HCT116 (cell line): ENCODE measurements around the gene RASSF6. TPM values are rescaled to one million over a fixed set of nuclear protein-coding genes. Genes with fewer than 3 reads are reported as not detected.

Experiments used
- ATAC-seq: fragments of 200-7000 bp; cut with Tn5 transposase; 2 replicates; pipeline ENCODE4 v1.9.1; 2020; ENCODE audit warnings: mild to moderate bottlenecking, moderate library complexity
- BruUV-seq: library from RNA; stranded (reverse); fragments of 400-500 nt; replicated peaks from 2 replicates; lab custom pipeline; 2021; lab: Mats Ljungman, UMichigan
- CTCF ChIA-PET: fragments of 300-600 bp; sonication (Branson Sonifier 250); formaldehyde crosslinking; loops from one replicate; lab custom pipeline; 2021; ENCODE audit warnings: antibody characterized with exemption; lab: Charles Lee
- POLR2A ChIA-PET: fragments of 300-600, 350-600 bp; sonication (Branson Sonifier 250); formaldehyde crosslinking; loops from one replicate; lab custom pipeline; 2021; ENCODE audit warnings: antibody characterized with exemption; lab: Charles Lee
- RAD21 ChIA-PET, 2 experiments: fragments of 300-600 bp; sonication (Branson Sonifier 250); formaldehyde crosslinking; loops; one replicate each; lab custom pipeline; 2023; ENCODE audit warnings: low total read pairs in 2 of 2; ENCODE audit not compliant: uncharacterized antibody in 2 of 2, unreplicated experiment in 2 of 2, low non-redundant PET in 1 of 2; lab: Charles Lee
- DNase-seq: peaks from one replicate; pipeline ENCODE4 v3.0.0-alpha.2; 2010; ENCODE audit warnings: low read depth, low spot score
- H2AFZ ChIP-seq: fragments of 200-600 bp; shearing (Covaris generic), sonication (generic); 2 replicates; pipeline ENCODE4 v1.6.1; 2017; ENCODE audit warnings: low read depth, mixed run types, mixed read lengths, antibody characterized with exemption, low read length; ENCODE audit not compliant: poor library complexity, severe bottlenecking
- H3K27ac ChIP-seq: 2 replicates; pipeline ENCODE4 v1.5.1; 2012; ENCODE audit warnings: low read depth, low read length
- H3K27me3 ChIP-seq: fragments of 200-600 bp; sonication (generic); 2 replicates; pipeline ENCODE4 v1.6.1; 2016; ENCODE audit warnings: mixed run types, low read length, mixed read lengths; ENCODE audit not compliant: insufficient read depth
- H3K36me3 ChIP-seq, 2 experiments: fragments of 200-500 bp in 1 of 2; fragments of 200-600 bp in 1 of 2; sonication (Bioruptor generic) in 1 of 2; sonication (generic) in 1 of 2; 2 replicates each; pipeline versions ENCODE4 v1.5.1 to v1.6.1; 2014 to 2016; ENCODE audit warnings: low read length in 2 of 2, inconsistent platforms in 1 of 2, mixed read lengths in 1 of 2, mixed run types in 1 of 2; ENCODE audit not compliant: insufficient read depth in 2 of 2, control insufficient read depth in 1 of 2
- H3K4me1 ChIP-seq, 2 experiments: fragments of 200-600 bp in 1 of 2; sonication (generic) in 1 of 2; 2 replicates each; pipeline versions ENCODE4 v1.5.1 to v1.6.1; 2012 to 2017; ENCODE audit warnings: low read length in 2 of 2, inconsistent platforms in 1 of 2, mild to moderate bottlenecking in 1 of 2, mixed read lengths in 1 of 2, mixed run types in 1 of 2, moderate library complexity in 1 of 2; ENCODE audit not compliant: insufficient read depth in 2 of 2, control insufficient read depth in 1 of 2
- H3K4me2 ChIP-seq: fragments of 200-600 bp; sonication (generic); 2 replicates; pipeline ENCODE4 v1.6.1; 2017; ENCODE audit warnings: mixed run types, low read length, mixed read lengths
- H3K4me3 ChIP-seq, 2 experiments: fragments of 200-600 bp in 1 of 2; sonication (generic) in 1 of 2; replicated peaks in 1 of 2; 2 replicates each; pipeline ENCODE4 v1.5.1; 2011 to 2016; ENCODE audit warnings: low read length in 2 of 2, control low read depth in 1 of 2, low read depth in 1 of 2, mild to moderate bottlenecking in 1 of 2, mixed read lengths in 1 of 2, mixed run types in 1 of 2
- H3K79me2 ChIP-seq: fragments of 200-600 bp; sonication (generic); 2 replicates; pipeline ENCODE4 v1.6.1; 2017; ENCODE audit warnings: mild to moderate bottlenecking, mixed run types, low read length, moderate library complexity, mixed read lengths; ENCODE audit not compliant: insufficient read depth
- H3K9ac ChIP-seq: fragments of 200-600 bp; sonication (generic); 2 replicates; pipeline ENCODE4 v1.6.1; 2016; ENCODE audit warnings: low read length, mixed read lengths
- H3K9me2 ChIP-seq: fragments of 200-600 bp; sonication (generic), shearing (Covaris generic); 2 replicates; pipeline ENCODE4 v1.6.1; 2017; ENCODE audit warnings: mixed run types, mild to moderate bottlenecking, moderate library complexity; ENCODE audit not compliant: insufficient read depth
- H3K9me3 ChIP-seq, 2 experiments: fragments of 200-500 bp in 1 of 2; fragments of 200-600 bp in 1 of 2; sonication (Bioruptor generic) in 1 of 2; sonication (generic) in 1 of 2; 2 replicates each; pipeline ENCODE4 v1.6.1; 2014 to 2017; ENCODE audit warnings: low read length in 2 of 2, mixed read lengths in 2 of 2, inconsistent platforms in 1 of 2, low read depth in 1 of 2, mild to moderate bottlenecking in 1 of 2, mixed run types in 1 of 2, moderate library complexity in 1 of 2; ENCODE audit not compliant: control insufficient read depth in 1 of 2, insufficient read depth in 1 of 2
- H4K20me1 ChIP-seq: fragments of 200-600 bp; sonication (generic), shearing (Covaris generic); 2 replicates; pipeline ENCODE4 v1.6.1; 2017; ENCODE audit warnings: mixed run types, mild to moderate bottlenecking, moderate library complexity; ENCODE audit not compliant: insufficient read depth
- CTCF ChIP-seq, 3 experiments: fragments of 200-600 bp in 1 of 3; sonication (generic) in 1 of 3; IDR thresholded peaks in 2 of 3; conservative IDR thresholded peaks in 1 of 3; 2 replicates each; pipeline ENCODE4 v1.5.1; 2012 to 2017; ENCODE audit warnings: low read depth in 2 of 3, low read length in 2 of 3, antibody characterized with exemption in 1 of 3, borderline replicate concordance in 1 of 3, control low read depth in 1 of 3, mild to moderate bottlenecking in 1 of 3, mixed read lengths in 1 of 3, mixed run types in 1 of 3, moderate library complexity in 1 of 3; ENCODE audit not compliant: insufficient read depth in 1 of 3
- EZH2 ChIP-seq: fragments of 200-600 bp; sonication (generic); IDR thresholded peaks from 2 replicates; pipeline ENCODE4 v1.6.1; 2017; ENCODE audit warnings: antibody characterized with exemption, mixed run types
- POLR2AphosphoS5 ChIP-seq: IDR thresholded peaks from 2 replicates; pipeline ENCODE4 v1.6.1; 2011; ENCODE audit warnings: mild to moderate bottlenecking, low read depth, low read length, moderate library complexity
- RAD21 ChIP-seq: IDR thresholded peaks from 2 replicates; pipeline ENCODE4 v1.6.1; 2012; ENCODE audit warnings: low read depth, mild to moderate bottlenecking
- REST ChIP-seq: IDR thresholded peaks from 2 replicates; pipeline ENCODE4 v1.6.1; 2012; ENCODE audit warnings: low read depth
- SP1 ChIP-seq: IDR thresholded peaks from 2 replicates; pipeline ENCODE4 v1.6.1; 2012; ENCODE audit warnings: low read depth
- TCF7L2 ChIP-seq: IDR thresholded peaks from 2 replicates; pipeline ENCODE4 v1.7.0; 2011; ENCODE audit warnings: borderline replicate concordance, inconsistent platforms; ENCODE audit not compliant: insufficient read depth, insufficient read length; ENCODE audit errors: extremely low read depth
- YY1 ChIP-seq: IDR thresholded peaks from 2 replicates; pipeline ENCODE4 v1.6.1; 2011; ENCODE audit warnings: low read length, low read depth, moderate library complexity, mild to moderate bottlenecking; ENCODE audit not compliant: insufficient replicate concordance; ENCODE audit errors: extremely low read depth
- ZBTB33 ChIP-seq: IDR thresholded peaks from 2 replicates; pipeline ENCODE4 v1.6.1; 2011; ENCODE audit warnings: mild to moderate bottlenecking, low read length, moderate library complexity; ENCODE audit not compliant: insufficient replicate concordance; ENCODE audit errors: extremely low read depth
- ZFX ChIP-seq: fragments of 450-650 bp; IDR thresholded peaks from 2 replicates; pipeline ENCODE4 v1.6.1; 2017
- intact Hi-C: fragments of 100-400 bp; cut with micrococcal nuclease; formaldehyde crosslinking; loops from 2 replicates; pipeline ENCODE4 v1.10.0; 2022
- total RNA-seq: library from RNA; stranded (reverse); gene quantifications from one replicate; pipeline ENCODE4 v1.2.1, GENCODE V29; 2021; ENCODE audit not compliant: unreplicated experiment

Gene RASSF6
- total RNA-seq, 1 experiment from 2014 or later: 1.1 TPM

GRCh38 chr4:73646117-73646516 is 25.9 kb upstream of the RASSF6 start:
- no peak overlapping the region for H3K9ac ChIP-seq
- no peak overlapping the region for H3K4me3 ChIP-seq
- intact Hi-C loops: no loop called here
- H3K4me2 ChIP-seq: no peak overlapping the region
- no peaks in the 10 kb centered on the region for H3K79me2 ChIP-seq
- BruUV-seq: no TSS peak
- no peaks in the 10 kb centered on the region for H3K36me3 ChIP-seq
- H3K27ac ChIP-seq: no peak overlapping the region
- ATAC-seq: no peak
- no peak overlapping the region for H2AFZ ChIP-seq
- no peak for DNase-seq
- TF ChIP-seq POLR2AphosphoS5 (no peak), YY1 (no peak)
- no peaks in the 10 kb centered on the region for H4K20me1 ChIP-seq
- RAD21 ChIA-PET: interaction anchor here in 1 of 2 experiments (0.7 kb wide), 1 partner anchor 52 kb away, joined by 4 read pairs; no protein-coding TSS in a partner anchor
- POLR2A ChIA-PET: no interaction called here
- H3K9me2 ChIP-seq: no peaks in the 10 kb centered on the region
- no peaks in the 10 kb centered on the region for H3K27me3 ChIP-seq
- CTCF ChIA-PET: no interaction called here
- no peaks in the 10 kb centered on the region for H3K4me1 ChIP-seq
- H3K9me3 ChIP-seq: no peaks in the 10 kb centered on the region

- CTCF ChIA-PET: no interaction called here
- no peak for ATAC-seq
- POLR2A ChIA-PET: no interaction called here
- H4K20me1 ChIP-seq: no peaks in the 10 kb centered on the region
- RAD21 ChIA-PET: no interaction called here
- no TSS peak for BruUV-seq
- H3K4me2 ChIP-seq: no peak overlapping the region
- no peaks in the 10 kb centered on the region for H3K79me2 ChIP-seq
- no peaks in the 10 kb centered on the region for H3K27me3 ChIP-seq
- no peak overlapping the region for H3K4me3 ChIP-seq
- H3K9me3 ChIP-seq: no peaks in the 10 kb centered on the region
- no peak for DNase-seq
- H2AFZ ChIP-seq: no peak overlapping the region
- H3K9ac ChIP-seq: no peak overlapping the region
- H3K27ac ChIP-seq: no peak overlapping the region
- intact Hi-C loops: no loop called here
- no peaks in the 10 kb centered on the region for H3K36me3 ChIP-seq
- no peaks in the 10 kb centered on the region for H3K9me2 ChIP-seq
- H3K4me1 ChIP-seq: no peaks in the 10 kb centered on the region
- TF ChIP-seq ZBTB33 (no peak), POLR2AphosphoS5 (no peak), RAD21 (no peak), SP1 (no peak), ZFX (no peak), EZH2 (no peak), TCF7L2 (no peak), REST (no peak), CTCF (IDR thresholded peaks at IDR 0.05 in 2 of 3, conservative IDR thresholded peaks at IDR 0.05 in 1 of 3; ENCODE audit: borderline replicate concordance in 1 of 3, insufficient read depth in 1 of 3, low read depth in 2 of 3, low read length in 2 of 3) (no peak), YY1 (no peak)
These were observed 11.5 kb upstream of the RASSF6 start for GRCh38 chr4:73631565-73632226.
